GM19023 (cell line): ENCODE measurements around the gene MRPS33.
"Not testable (repeated sequence)": the region's sequence is repeated elsewhere in the genome, so short reads cannot be mapped to it uniquely, and the experiment has no call there.

Source experiments
- ATAC-seq: cut with Tn5 transposase; IDR thresholded peaks from one replicate; pipeline ENCODE4 v1.9.1; 2021; ENCODE audit warnings: mild to moderate bottlenecking, moderate library complexity; ENCODE audit not compliant: unreplicated experiment

MRPS33 gene

GRCh38 chr7:141014524-141015395 is at the start of gene MRPS33:
TSS of gene MRPS33 (minus strand) at chr7:141014952. CDS start at chr7:141010633, 4,319 bp downstream.
- peak; percentile 99 for ATAC-seq

GRCh38 chr7:141057788-141058187 is 43.0 kb upstream of the MRPS33 start:
- no peak for ATAC-seq

GRCh38 chr7:141055146-141055545 is 40.4 kb upstream of the MRPS33 start:
- ATAC-seq: no peak

GRCh38 chr7:141053626-141054025 is 38.9 kb upstream of the MRPS33 start:
- ATAC-seq: no peak

- ATAC-seq: no peak
These were observed 31.3 kb upstream of the MRPS33 start for GRCh38 chr7:141045842-141046620.

- no peak for ATAC-seq
These were observed 30.5 kb upstream of the MRPS33 start for GRCh38 chr7:141045126-141045841.

- ATAC-seq: no peak
These were observed 28.9 kb upstream of the MRPS33 start for GRCh38 chr7:141043616-141044015.

- no peak for ATAC-seq
These were observed 27.8 kb upstream of the MRPS33 start for GRCh38 chr7:141042222-141043193.

- ATAC-seq: no peak
These were observed 24.6 kb upstream of the MRPS33 start for GRCh38 chr7:141039376-141039775.

GRCh38 chr7:141038100-141038499 is 23.3 kb upstream of the MRPS33 start:
- not testable (repeated sequence) for ATAC-seq

GRCh38 chr7:141032539-141033323 is 18.0 kb upstream of the MRPS33 start:
- not testable (repeated sequence) for ATAC-seq

- ATAC-seq: no peak
These were observed 14.0 kb upstream of the MRPS33 start for GRCh38 chr7:141028767-141029166.

GRCh38 chr7:141027043-141027442 is 12.3 kb upstream of the MRPS33 start:
- ATAC-seq: no peak

- ATAC-seq: no peak
These were observed 9.9 kb upstream of the MRPS33 start for GRCh38 chr7:141024668-141025067.

GRCh38 chr7:141023295-141023694 is 8.5 kb upstream of the MRPS33 start:
- no peak for ATAC-seq

- ATAC-seq: no peak
These were observed 2.8 kb upstream of the MRPS33 start for GRCh38 chr7:141017555-141017954.

GRCh38 chr7:141016349-141016748 is 1.6 kb upstream of the MRPS33 start:
- ATAC-seq: no peak

- peak; percentile 1 for ATAC-seq
These were observed 628 bp downstream of the MRPS33 start for GRCh38 chr7:141014125-141014523.

- ATAC-seq: no peak
These were observed 1.4 kb downstream of the MRPS33 start for GRCh38 chr7:141013345-141013715.
